ENCODE data around the gene RAG2.
A peak's percentile ranks its signal among the peaks of the same experiment; 100 is the strongest.

The RAG2 gene

GRCh38 chr11:36577859-36578258, 20.2 kb downstream of the RAG2 start:
- H3K27ac ChIP-seq (ENCODE audit: low read depth, low read length, poor library complexity, severe bottlenecking), result no peak overlapping the region
- H3K36me3 ChIP-seq (ENCODE audit: insufficient read depth, low read length), result no peaks in the 10 kb centered on the region; the same call in 1 of the 2 replicates
- no peak overlapping the region for H3K4me3 ChIP-seq (ENCODE audit: low read depth, low read length, poor library complexity, severe bottlenecking)
- H3K27me3 ChIP-seq (ENCODE audit: insufficient read depth, low read length), result no peaks in the 10 kb centered on the region
- no peak overlapping the region for H3K4me2 ChIP-seq (ENCODE audit: low read length)
- peaks cover 47% of the 10 kb centered on the region for H3K4me1 ChIP-seq (ENCODE audit: insufficient read depth, low read length, severe bottlenecking)
- H3K9ac ChIP-seq (ENCODE audit: low read length), result no peak overlapping the region
- TF ChIP-seq, protein P1, sequence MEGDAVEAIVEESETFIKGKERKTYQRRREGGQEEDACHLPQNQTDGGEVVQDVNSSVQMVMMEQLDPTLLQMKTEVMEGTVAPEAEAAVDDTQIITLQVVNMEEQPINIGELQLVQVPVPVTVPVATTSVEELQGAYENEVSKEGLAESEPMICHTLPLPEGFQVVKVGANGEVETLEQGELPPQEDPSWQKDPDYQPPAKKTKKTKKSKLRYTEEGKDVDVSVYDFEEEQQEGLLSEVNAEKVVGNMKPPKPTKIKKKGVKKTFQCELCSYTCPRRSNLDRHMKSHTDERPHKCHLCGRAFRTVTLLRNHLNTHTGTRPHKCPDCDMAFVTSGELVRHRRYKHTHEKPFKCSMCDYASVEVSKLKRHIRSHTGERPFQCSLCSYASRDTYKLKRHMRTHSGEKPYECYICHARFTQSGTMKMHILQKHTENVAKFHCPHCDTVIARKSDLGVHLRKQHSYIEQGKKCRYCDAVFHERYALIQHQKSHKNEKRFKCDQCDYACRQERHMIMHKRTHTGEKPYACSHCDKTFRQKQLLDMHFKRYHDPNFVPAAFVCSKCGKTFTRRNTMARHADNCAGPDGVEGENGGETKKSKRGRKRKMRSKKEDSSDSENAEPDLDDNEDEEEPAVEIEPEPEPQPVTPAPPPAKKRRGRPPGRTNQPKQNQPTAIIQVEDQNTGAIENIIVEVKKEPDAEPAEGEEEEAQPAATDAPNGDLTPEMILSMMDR (IDR thresholded peaks at IDR 0.05; ENCODE audit: low read length), result no peak
- TF ChIP-seq EZH2 (IDR thresholded peaks at IDR 0.05; ENCODE audit: borderline replicate concordance, low read length), result no peak
- H3K79me2 ChIP-seq (ENCODE audit: insufficient read depth, low read length), result no peaks in the 10 kb centered on the region
- H3F3A ChIP-seq (ENCODE audit: insufficient read depth, low read length), result no peaks in the 10 kb centered on the region
- H2AFZ ChIP-seq (ENCODE audit: low read length), result no peak overlapping the region
- no peaks in the 10 kb centered on the region for H3K9me2 ChIP-seq (ENCODE audit: low read depth, low read length)
- H3K9me3 ChIP-seq (ENCODE audit: low read length), result peaks cover 13% of the 10 kb centered on the region
- H4K20me1 ChIP-seq (ENCODE audit: insufficient read depth, low read length), result no peaks in the 10 kb centered on the region

- no peaks in the 10 kb centered on the region for H3K27me3 ChIP-seq (ENCODE audit: insufficient read depth, low read length)
- no peaks in the 10 kb centered on the region; the same call in 1 of the 2 replicates for H3K36me3 ChIP-seq (ENCODE audit: insufficient read depth, low read length)
- TF ChIP-seq EZH2 (IDR thresholded peaks at IDR 0.05; ENCODE audit: borderline replicate concordance, low read length), result no peak
- TF ChIP-seq, protein P1 (IDR thresholded peaks at IDR 0.05; ENCODE audit: low read length), result no peak
- peaks cover 11% of the 10 kb centered on the region for H3K9me3 ChIP-seq (ENCODE audit: low read length)
- H3K4me1 ChIP-seq (ENCODE audit: insufficient read depth, low read length, severe bottlenecking), result peaks cover 52% of the 10 kb centered on the region
- H3F3A ChIP-seq (ENCODE audit: insufficient read depth, low read length), result no peaks in the 10 kb centered on the region
- no peaks in the 10 kb centered on the region for H3K9me2 ChIP-seq (ENCODE audit: low read depth, low read length)
- H4K20me1 ChIP-seq (ENCODE audit: insufficient read depth, low read length), result no peaks in the 10 kb centered on the region
- H3K9ac ChIP-seq (ENCODE audit: low read length), result no peak overlapping the region
- H3K4me3 ChIP-seq (ENCODE audit: low read depth, low read length, poor library complexity, severe bottlenecking), result no peak overlapping the region
- H3K4me2 ChIP-seq (ENCODE audit: low read length), result peak overlapping the region; percentile 26; the same call in 1 of the 2 replicates
- no peak overlapping the region for H2AFZ ChIP-seq (ENCODE audit: low read length)
- H3K27ac ChIP-seq (ENCODE audit: low read depth, low read length, poor library complexity, severe bottlenecking), result no peak overlapping the region
- no peaks in the 10 kb centered on the region for H3K79me2 ChIP-seq (ENCODE audit: insufficient read depth, low read length)
Observed at GRCh38 chr11:36577373-36577772, 20.7 kb downstream of the RAG2 start.

DNA sequence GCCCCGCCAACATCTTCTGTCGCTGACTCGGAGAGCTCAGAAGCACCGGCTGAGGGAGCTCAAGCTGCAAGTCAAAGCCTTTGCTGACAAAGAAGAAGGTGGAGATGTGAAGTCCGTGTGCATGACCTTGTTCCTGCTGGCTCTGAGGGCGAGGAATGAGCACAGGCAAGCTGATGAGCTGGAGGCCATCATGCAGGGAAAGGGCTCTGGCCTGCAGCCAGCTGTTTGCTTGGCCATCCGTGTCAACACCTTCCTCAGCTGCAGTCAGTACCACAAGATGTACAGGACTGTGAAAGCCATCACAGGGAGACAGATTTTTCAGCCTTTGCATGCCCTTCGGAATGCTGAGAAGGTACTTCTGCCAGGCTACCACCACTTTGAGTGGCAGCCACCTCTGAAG, 23.6 kb downstream of the RAG2 start:
- peaks cover 80% of the 10 kb centered on the region for H3K4me1 ChIP-seq (ENCODE audit: insufficient read depth, low read length, severe bottlenecking)
- peak overlapping the region; percentile 23 for H3K4me3 ChIP-seq (ENCODE audit: low read depth, low read length, poor library complexity, severe bottlenecking)
- no peaks in the 10 kb centered on the region; the same call in 1 of the 2 replicates for H3K36me3 ChIP-seq (ENCODE audit: insufficient read depth, low read length)
- no peak for TF ChIP-seq EZH2 (IDR thresholded peaks at IDR 0.05; ENCODE audit: borderline replicate concordance, low read length)
- TF ChIP-seq, protein P1 (IDR thresholded peaks at IDR 0.05; ENCODE audit: low read length), result 0 out of 2 replicates have a peak, but pooled peaks have one; percentile 15
- H3K4me2 ChIP-seq (ENCODE audit: low read length), result peak overlapping the region; percentile 43; the same call in 1 of the 2 replicates
- H3K27me3 ChIP-seq (ENCODE audit: insufficient read depth, low read length), result no peaks in the 10 kb centered on the region
- no peak overlapping the region; the same call in 1 of the 2 replicates for H3K9ac ChIP-seq (ENCODE audit: low read length)
- H3K9me2 ChIP-seq (ENCODE audit: low read depth, low read length), result no peaks in the 10 kb centered on the region
- H3K79me2 ChIP-seq (ENCODE audit: insufficient read depth, low read length), result no peaks in the 10 kb centered on the region
- no peaks in the 10 kb centered on the region for H3K9me3 ChIP-seq (ENCODE audit: low read length)
- H4K20me1 ChIP-seq (ENCODE audit: insufficient read depth, low read length), result no peaks in the 10 kb centered on the region
- no peak overlapping the region for H2AFZ ChIP-seq (ENCODE audit: low read length)
- peak overlapping the region; percentile 55 for H3K27ac ChIP-seq (ENCODE audit: low read depth, low read length, poor library complexity, severe bottlenecking)
- H3F3A ChIP-seq (ENCODE audit: insufficient read depth, low read length), result no peaks in the 10 kb centered on the region
